Measurements from ENCODE around the gene EEF2K. TPM values are rescaled to one million over a fixed set of nuclear protein-coding genes. Genes with fewer than 3 reads are reported as not detected.

EEF2K gene
- polyA plus RNA-seq, 2 of the 4 experiments (the other 2 are of a cell fraction) = 8.2 to 9.4 TPM

DNA sequence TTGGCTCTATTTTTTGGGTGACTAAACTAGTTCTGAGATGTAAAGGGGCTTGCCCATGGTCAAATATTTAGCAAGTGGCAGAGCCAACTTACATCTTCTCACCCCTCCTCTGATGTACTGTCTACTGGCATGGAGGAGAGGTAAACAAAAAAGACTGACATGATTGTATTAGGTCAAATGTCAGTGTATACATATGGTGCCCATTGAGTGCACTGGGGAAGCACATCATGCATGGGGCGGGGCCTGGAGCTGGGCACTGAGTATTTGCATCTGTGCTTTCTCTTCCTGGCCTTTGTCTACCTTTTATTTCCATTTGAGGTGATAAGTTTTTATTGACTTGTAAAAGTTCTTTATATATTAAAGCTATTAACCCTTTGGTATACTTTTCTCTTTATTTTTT is 68.8 kb downstream of the EEF2K start:
- POLR2A ChIA-PET = no interaction called here
- no peaks in the 10 kb centered on the region for H3K9me3 ChIP-seq
- CTCF ChIA-PET = interaction anchor here (2.5 kb wide), 1 partner anchor 35 kb away, joined by 5 read pairs; no protein-coding TSS in a partner anchor
- no peak for ATAC-seq
- H3K4me2 ChIP-seq = no peak overlapping the region
- no peaks in the 10 kb centered on the region for H3K4me1 ChIP-seq
- no peak overlapping the region for H3K4me3 ChIP-seq
- no peak overlapping the region for H3K27ac ChIP-seq
- DNase-seq (ENCODE audit: low read depth in 1 of 2, low spot score in 1 of 2) = no peak
- no peak for FAIRE-seq
- TF ChIP-seq CHD2 (IDR thresholded peaks at IDR 0.05; ENCODE audit: low read length, partially characterized antibody) = no peak
- no peak for TF ChIP-seq CEBPB (IDR thresholded peaks at IDR 0.05)
- TF ChIP-seq HOXB13 (CRISPR knock-in tag; IDR thresholded peaks at IDR 0.05; ENCODE audit: low read depth) = no peak
- TF ChIP-seq MAFK (IDR thresholded peaks at IDR 0.05; ENCODE audit: partially characterized antibody) = no peak
- no peak for TF ChIP-seq NR3C1 (IDR thresholded peaks at IDR 0.05)
- no peak for TF ChIP-seq PHF8 (IDR thresholded peaks at IDR 0.05; ENCODE audit: borderline replicate concordance, low read depth)
- no peak for TF ChIP-seq SREBF2 (IDR thresholded peaks at IDR 0.05)
- WGBS (ENCODE audit: missing lambda C conversion rate) = 83% methylated on average over 1 of the region's 1 CpG

DNA sequence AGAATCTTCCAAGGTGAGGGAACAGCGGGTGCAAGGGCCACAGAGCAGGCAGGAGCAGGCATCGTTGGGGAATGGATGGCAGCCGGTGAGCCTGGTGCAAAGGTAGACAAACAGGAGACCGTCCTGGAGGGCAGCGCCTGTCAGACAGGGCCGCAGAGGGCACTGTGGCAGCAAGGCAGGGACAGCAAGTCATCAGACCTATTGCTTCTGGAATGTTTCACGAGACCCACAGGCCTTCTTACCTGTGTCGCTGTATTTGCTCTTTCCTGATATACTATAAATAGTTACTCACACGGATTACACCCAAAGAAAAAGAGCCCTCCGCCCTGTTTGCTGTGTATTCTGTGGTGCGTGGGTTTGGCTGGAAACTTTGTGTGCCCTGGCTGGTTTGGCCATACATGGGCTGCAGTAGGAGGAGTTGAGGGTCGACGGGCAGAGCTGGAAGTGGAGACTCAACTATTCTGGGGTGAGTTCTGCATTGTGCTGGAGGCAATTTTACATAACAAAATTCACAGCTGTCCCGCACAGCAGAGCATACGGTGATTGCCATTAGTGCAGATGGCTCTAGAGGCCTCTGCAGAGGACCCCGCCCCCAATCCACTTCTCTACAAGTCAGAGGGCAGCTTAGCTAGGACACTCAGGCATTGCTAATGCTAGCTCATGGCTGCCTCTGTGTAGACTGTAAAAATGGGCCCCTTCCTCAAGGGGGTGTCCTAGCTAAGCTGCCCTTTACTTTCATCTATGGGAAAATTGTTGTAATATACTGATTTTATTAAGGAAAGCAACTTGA is 72.6 kb downstream of the EEF2K start:
- peak in 1 of 2 experiments; percentile 37; a peak in 3 of 6 replicates for ATAC-seq
- no peaks in the 10 kb centered on the region for H3K4me1 ChIP-seq
- no peak overlapping the region for H3K27ac ChIP-seq
- FAIRE-seq = no peak
- DNase-seq (ENCODE audit: low read depth in 1 of 2, low spot score in 1 of 2) = no peak
- H3K4me2 ChIP-seq = no peak overlapping the region
- ChIA-PET CTCF (interaction anchor here (0.6 to 0.9 kb wide), 3 partner anchors 18 to 964 kb away, joined by 3 to 6 read pairs (median 4); partner anchors contain the start of genes EEF2K and POLR3E), POLR2A (interaction anchor here (0.7 kb wide), 2 partner anchors 9 to 88 kb away, joined by 3 to 6 read pairs; no protein-coding TSS in a partner anchor)
- TF ChIP-seq, protein P1, sequence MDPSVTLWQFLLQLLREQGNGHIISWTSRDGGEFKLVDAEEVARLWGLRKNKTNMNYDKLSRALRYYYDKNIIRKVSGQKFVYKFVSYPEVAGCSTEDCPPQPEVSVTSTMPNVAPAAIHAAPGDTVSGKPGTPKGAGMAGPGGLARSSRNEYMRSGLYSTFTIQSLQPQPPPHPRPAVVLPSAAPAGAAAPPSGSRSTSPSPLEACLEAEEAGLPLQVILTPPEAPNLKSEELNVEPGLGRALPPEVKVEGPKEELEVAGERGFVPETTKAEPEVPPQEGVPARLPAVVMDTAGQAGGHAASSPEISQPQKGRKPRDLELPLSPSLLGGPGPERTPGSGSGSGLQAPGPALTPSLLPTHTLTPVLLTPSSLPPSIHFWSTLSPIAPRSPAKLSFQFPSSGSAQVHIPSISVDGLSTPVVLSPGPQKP (IDR thresholded peaks at IDR 0.05; ENCODE audit: low read depth, low read length) = no peak
- no peak for TF ChIP-seq HEYL (CRISPR knock-in tag; IDR thresholded peaks at IDR 0.05)
- no peak for TF ChIP-seq FOXS1 (CRISPR knock-in tag; IDR thresholded peaks at IDR 0.05)
- TF ChIP-seq CHD4 (IDR thresholded peaks at IDR 0.05; ENCODE audit: borderline replicate concordance) = no peak
- TF ChIP-seq, protein P2, sequence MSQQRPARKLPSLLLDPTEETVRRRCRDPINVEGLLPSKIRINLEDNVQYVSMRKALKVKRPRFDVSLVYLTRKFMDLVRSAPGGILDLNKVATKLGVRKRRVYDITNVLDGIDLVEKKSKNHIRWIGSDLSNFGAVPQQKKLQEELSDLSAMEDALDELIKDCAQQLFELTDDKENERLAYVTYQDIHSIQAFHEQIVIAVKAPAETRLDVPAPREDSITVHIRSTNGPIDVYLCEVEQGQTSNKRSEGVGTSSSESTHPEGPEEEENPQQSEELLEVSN (IDR thresholded peaks at IDR 0.05; ENCODE audit: borderline replicate concordance, low read depth) = no peak
- no peak for TF ChIP-seq MAZ (IDR thresholded peaks at IDR 0.05; ENCODE audit: borderline replicate concordance, low read depth, low read length)
- 84% methylated on average over 16 of the region's 16 CpGs for WGBS (ENCODE audit: missing lambda C conversion rate)
- no peak overlapping the region for H3K4me3 ChIP-seq
- H3K9me3 ChIP-seq = no peaks in the 10 kb centered on the region

DNA sequence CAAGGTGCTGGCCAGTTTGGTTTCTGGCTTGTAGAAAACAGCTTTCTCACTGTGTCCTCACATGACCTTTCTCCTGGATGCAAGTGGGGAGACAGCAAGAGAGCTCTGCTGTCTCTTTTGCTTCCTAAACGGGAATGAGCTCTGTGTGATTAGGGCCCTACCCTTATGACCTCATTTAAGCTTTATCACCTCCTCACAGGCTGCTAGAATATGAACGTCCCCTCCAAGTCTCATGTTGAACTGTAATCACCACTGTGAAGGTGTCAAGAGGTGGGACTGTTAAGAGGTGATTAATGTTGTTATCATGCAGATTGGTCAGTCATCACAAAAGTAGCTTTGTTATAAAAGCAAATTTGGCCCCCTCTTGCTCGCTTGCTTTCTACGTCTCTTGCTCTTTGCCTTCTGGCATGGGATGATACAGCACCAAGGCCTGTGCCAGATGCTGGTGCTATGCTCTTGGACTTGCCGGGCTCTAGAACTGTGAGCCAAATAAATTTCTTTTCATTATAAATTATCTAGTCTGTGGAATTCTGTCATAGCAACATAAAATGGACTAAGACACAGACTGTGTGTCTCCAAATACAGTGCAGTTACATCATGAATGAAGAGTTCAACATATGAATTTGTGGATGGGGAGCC is 76.3 kb downstream of the EEF2K start:
- Histone ChIP-seq H3K4me1 (no peaks in the 10 kb centered on the region), H3K4me3 (no peak overlapping the region), H3K9me3 (no peaks in the 10 kb centered on the region), H3K27ac (no peak overlapping the region), H3K4me2 (no peak overlapping the region)
- ATAC-seq (no peak), DNase-seq (ENCODE audit: low read depth in 1 of 2, low spot score in 1 of 2) (no peak), FAIRE-seq (no peak)
- no peak for TF ChIP-seq CBX2 (IDR thresholded peaks at IDR 0.05; ENCODE audit: borderline replicate concordance, low read depth)
- TF ChIP-seq, protein P3, sequence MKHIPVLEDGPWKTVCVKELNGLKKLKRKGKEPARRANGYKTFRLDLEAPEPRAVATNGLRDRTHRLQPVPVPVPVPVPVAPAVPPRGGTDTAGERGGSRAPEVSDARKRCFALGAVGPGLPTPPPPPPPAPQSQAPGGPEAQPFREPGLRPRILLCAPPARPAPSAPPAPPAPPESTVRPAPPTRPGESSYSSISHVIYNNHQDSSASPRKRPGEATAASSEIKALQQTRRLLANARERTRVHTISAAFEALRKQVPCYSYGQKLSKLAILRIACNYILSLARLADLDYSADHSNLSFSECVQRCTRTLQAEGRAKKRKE (CRISPR knock-in tag; IDR thresholded peaks at IDR 0.05; ENCODE audit: low read depth) = no peak
- TF ChIP-seq, protein P4, sequence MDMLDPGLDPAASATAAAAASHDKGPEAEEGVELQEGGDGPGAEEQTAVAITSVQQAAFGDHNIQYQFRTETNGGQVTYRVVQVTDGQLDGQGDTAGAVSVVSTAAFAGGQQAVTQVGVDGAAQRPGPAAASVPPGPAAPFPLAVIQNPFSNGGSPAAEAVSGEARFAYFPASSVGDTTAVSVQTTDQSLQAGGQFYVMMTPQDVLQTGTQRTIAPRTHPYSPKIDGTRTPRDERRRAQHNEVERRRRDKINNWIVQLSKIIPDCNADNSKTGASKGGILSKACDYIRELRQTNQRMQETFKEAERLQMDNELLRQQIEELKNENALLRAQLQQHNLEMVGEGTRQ (IDR thresholded peaks at IDR 0.05) = no peak
- no peak for TF ChIP-seq KDM1A (IDR thresholded peaks at IDR 0.05; ENCODE audit: low read depth)
- TF ChIP-seq CEBPB (IDR thresholded peaks at IDR 0.05) = no peak
- no peak for TF ChIP-seq RAD21 (conservative IDR thresholded peaks at IDR 0.05 in 1 of 2, IDR thresholded peaks at IDR 0.05 in 1 of 2)
- no peak for TF ChIP-seq FOSL2 (IDR thresholded peaks at IDR 0.05)
- no peak for TF ChIP-seq FOSL2 (CRISPR knock-in tag; IDR thresholded peaks at IDR 0.05)
- no peak for TF ChIP-seq GATA3 (IDR thresholded peaks at IDR 0.05; ENCODE audit: borderline replicate concordance)
- no peak for TF ChIP-seq CHD4 (IDR thresholded peaks at IDR 0.05; ENCODE audit: borderline replicate concordance)
- TF ChIP-seq KDM5A (IDR thresholded peaks at IDR 0.05) = no peak
- TF ChIP-seq, protein P5, sequence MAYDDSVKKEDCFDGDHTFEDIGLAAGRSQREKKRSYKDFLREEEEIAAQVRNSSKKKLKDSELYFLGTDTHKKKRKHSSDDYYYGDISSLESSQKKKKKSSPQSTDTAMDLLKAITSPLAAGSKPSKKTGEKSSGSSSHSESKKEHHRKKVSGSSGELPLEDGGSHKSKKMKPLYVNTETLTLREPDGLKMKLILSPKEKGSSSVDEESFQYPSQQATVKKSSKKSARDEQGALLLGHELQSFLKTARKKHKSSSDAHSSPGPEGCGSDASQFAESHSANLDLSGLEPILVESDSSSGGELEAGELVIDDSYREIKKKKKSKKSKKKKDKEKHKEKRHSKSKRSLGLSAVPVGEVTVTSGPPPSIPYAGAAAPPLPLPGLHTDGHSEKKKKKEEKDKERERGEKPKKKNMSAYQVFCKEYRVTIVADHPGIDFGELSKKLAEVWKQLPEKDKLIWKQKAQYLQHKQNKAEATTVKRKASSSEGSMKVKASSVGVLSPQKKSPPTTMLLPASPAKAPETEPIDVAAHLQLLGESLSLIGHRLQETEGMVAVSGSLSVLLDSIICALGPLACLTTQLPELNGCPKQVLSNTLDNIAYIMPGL (CRISPR knock-in tag; IDR thresholded peaks at IDR 0.05; ENCODE audit: borderline replicate concordance) = no peak
- TF ChIP-seq ZNF302 (CRISPR knock-in tag; IDR thresholded peaks at IDR 0.05) = no peak
- TF ChIP-seq RNF2 (IDR thresholded peaks at IDR 0.05; ENCODE audit: borderline replicate concordance, low read depth) = no peak
- no peak for TF ChIP-seq HOXB5 (CRISPR knock-in tag; IDR thresholded peaks at IDR 0.05)
- no peak for TF ChIP-seq ZC3H11A (IDR thresholded peaks at IDR 0.05)
- WGBS (ENCODE audit: missing lambda C conversion rate) = 88% methylated on average over 5 of the region's 5 CpGs
- ChIA-PET POLR2A (interaction anchor here (0.5 kb wide), 1 partner anchor 59 kb away, joined by 3 read pairs; no protein-coding TSS in a partner anchor), CTCF (interaction anchor here (4.2 kb wide), 1 partner anchor 18 kb away, joined by 12 read pairs; no protein-coding TSS in a partner anchor)
